Measurements from ENCODE around the gene MSX2.
"Not testable (repeated sequence)": the region's sequence is repeated elsewhere in the genome, so short reads cannot be mapped to it uniquely, and the experiment has no call there.

Gene MSX2

GRCh38 chr5:174733836-174734235, 9.5 kb downstream of the MSX2 start:
- no peak for DNase-seq

- no peak for DNase-seq
Measured at GRCh38 chr5:174734571-174735497, 10.5 kb downstream of the MSX2 start.

- no peak for DNase-seq
Measured at GRCh38 chr5:174735498-174736330, 11.3 kb downstream of the MSX2 start.

- no peak for DNase-seq
Measured at GRCh38 chr5:174736331-174736721, 11.9 kb downstream of the MSX2 start.

GRCh38 chr5:174736777-174737176, 12.4 kb downstream of the MSX2 start:
- DNase-seq = no peak

- no peak for DNase-seq
Measured at GRCh38 chr5:174737330-174737729, 12.9 kb downstream of the MSX2 start.

- no peak for DNase-seq
Measured at GRCh38 chr5:174741352-174741751, 17.0 kb downstream of the MSX2 start.

GRCh38 chr5:174744896-174745295, 20.5 kb downstream of the MSX2 start:
- DNase-seq = no peak

- no peak for DNase-seq
Measured at GRCh38 chr5:174745590-174746103, 21.3 kb downstream of the MSX2 start.

GRCh38 chr5:174750711-174751110, 26.3 kb downstream of the MSX2 start:
- DNase-seq = no peak

GRCh38 chr5:174751154-174752000, 27.0 kb downstream of the MSX2 start:
- DNase-seq = peak; percentile 24

- DNase-seq = no peak
Measured at GRCh38 chr5:174752121-174752520, 27.7 kb downstream of the MSX2 start.

GRCh38 chr5:174755106-174755505, 30.7 kb downstream of the MSX2 start:
- DNase-seq = peak; percentile 1

- no peak for DNase-seq
Measured at GRCh38 chr5:174759091-174759490, 34.7 kb downstream of the MSX2 start.

- DNase-seq = no peak
Measured at GRCh38 chr5:174760721-174761120, 36.3 kb downstream of the MSX2 start.

GRCh38 chr5:174761341-174761740, 37.0 kb downstream of the MSX2 start:
- DNase-seq = not testable (repeated sequence)

GRCh38 chr5:174764309-174764708, 39.9 kb downstream of the MSX2 start:
- no peak for DNase-seq

GRCh38 chr5:174765540-174765939, 41.2 kb downstream of the MSX2 start:
- DNase-seq = no peak

GRCh38 chr5:174767670-174768069, 43.3 kb downstream of the MSX2 start:
- DNase-seq = no peak

GRCh38 chr5:174769005-174769404, 44.6 kb downstream of the MSX2 start:
- DNase-seq = no peak

- DNase-seq = no peak
Measured at GRCh38 chr5:174773371-174773770, 49.0 kb downstream of the MSX2 start.

- peak; percentile 13 for DNase-seq
Measured at GRCh38 chr5:174775081-174775480, 50.7 kb downstream of the MSX2 start.

- DNase-seq = no peak
Measured at GRCh38 chr5:174777111-174777510, 52.7 kb downstream of the MSX2 start.

Data from NCI-H510A treated with DMSO at 0.1 percent for 48 hours (cell line).